Subcutaneous abdominal adipose tissue (tissue), 5 donors: ENCODE measurements around the gene TRAM2.
A peak's percentile ranks its signal among the peaks of the same experiment; 100 is the strongest.

ENCODE experiments used
- H3K27ac ChIP-seq: one replicate; pipeline ENCODE4 v1.7.0; 2013; ENCODE audit warnings: low read depth, mild to moderate bottlenecking, inconsistent platforms, low read length, moderate library complexity
- H3K27me3 ChIP-seq, 5 donors: one replicate each; pipeline ENCODE4 v1.7.0; 2013; ENCODE audit warnings: low read length in 5 of 5, inconsistent platforms in 1 of 5; ENCODE audit not compliant: control insufficient read depth in 5 of 5, insufficient read depth in 4 of 5
- H3K36me3 ChIP-seq, 5 donors: one replicate each; pipeline ENCODE4 v1.7.0; 2013; ENCODE audit warnings: low read length in 5 of 5; ENCODE audit not compliant: control insufficient read depth in 5 of 5, insufficient read depth in 5 of 5
- H3K4me1 ChIP-seq, 5 donors: one replicate each; pipeline ENCODE4 v1.7.0; 2013; ENCODE audit warnings: low read length in 5 of 5, mild to moderate bottlenecking in 3 of 5, moderate library complexity in 1 of 5; ENCODE audit not compliant: control insufficient read depth in 5 of 5, insufficient read depth in 5 of 5
- H3K4me3 ChIP-seq, 5 donors: one replicate each; pipeline ENCODE4 v1.7.0; 2013; ENCODE audit warnings: low read length in 5 of 5, low read depth in 1 of 5
- H3K9ac ChIP-seq, 5 donors: one replicate each; pipeline ENCODE4 v1.7.0; 2013; ENCODE audit warnings: low read length in 5 of 5, mild to moderate bottlenecking in 4 of 5, moderate library complexity in 3 of 5
- H3K9me3 ChIP-seq, 5 donors: one replicate each; pipeline ENCODE4 v1.7.0; 2013; ENCODE audit warnings: low read length in 5 of 5; ENCODE audit not compliant: control insufficient read depth in 5 of 5
- donor health status: healthy.
- donor health status: healthy.
- donor health status: healthy.
- donor health status: healthy.
- donor health status: healthy.

TRAM2 gene

GRCh38 chr6:52524918-52525317 is 51.9 kb downstream of the TRAM2 start:
- H3K4me3 ChIP-seq: no peak overlapping the region
- no peak overlapping the region for H3K9ac ChIP-seq
- H3K36me3 ChIP-seq: no peaks in the 10 kb centered on the region
- H3K27me3 ChIP-seq: no peaks in the 10 kb centered on the region
- no peak overlapping the region for H3K27ac ChIP-seq
- peaks cover 4 to 23% (median 22%) of the 10 kb centered on the region in 5 donors for H3K4me1 ChIP-seq
- H3K9me3 ChIP-seq: no peaks in the 10 kb centered on the region

GRCh38 chr6:52523378-52524142 is 53.3 kb downstream of the TRAM2 start:
- peaks cover 4 to 26% (median 22%) of the 10 kb centered on the region in 5 donors for H3K4me1 ChIP-seq
- no peaks in the 10 kb centered on the region for H3K9me3 ChIP-seq
- no peak overlapping the region for H3K4me3 ChIP-seq
- H3K27me3 ChIP-seq: no peaks in the 10 kb centered on the region
- peak overlapping the region; percentile 69 for H3K27ac ChIP-seq
- peaks cover 0 to 2% (median 0%) of the 10 kb centered on the region in 5 donors for H3K36me3 ChIP-seq
- H3K9ac ChIP-seq: no peak overlapping the region

- peak overlapping the region; percentile 69 for H3K27ac ChIP-seq
- peaks cover 5 to 34% (median 31%) of the 10 kb centered on the region in 5 donors for H3K4me1 ChIP-seq
These were observed 54.2 kb downstream of the TRAM2 start for GRCh38 chr6:52522655-52523054.

GRCh38 chr6:52522151-52522626 is 54.7 kb downstream of the TRAM2 start:
- Histone ChIP-seq H3K27ac (peak overlapping the region; percentile 69), H3K9me3 (no peaks in the 10 kb centered on the region), H3K4me1 (peaks cover 7 to 39% (median 35%) of the 10 kb centered on the region in 5 donors), H3K27me3 (no peaks in the 10 kb centered on the region), H3K4me3 (peak overlapping the region in 1 of 5 donors; percentile 24), H3K9ac (peak overlapping the region in 2 of 5 donors; percentile 26 to 59), H3K36me3 (peaks cover 0 to 2% (median 0%) of the 10 kb centered on the region in 5 donors)

More at GRCh38 chr6:52522655-52523054, 54.2 kb downstream of the TRAM2 start:
- Histone ChIP-seq H3K9me3 (no peaks in the 10 kb centered on the region), H3K27me3 (no peaks in the 10 kb centered on the region), H3K36me3 (peaks cover 0 to 2% (median 0%) of the 10 kb centered on the region in 5 donors), H3K4me3 (no peak overlapping the region), H3K9ac (peak overlapping the region in 3 of 5 donors; percentile 16 to 42 (median 26))

GRCh38 chr6:52519618-52520017 is 57.2 kb downstream of the TRAM2 start:
- Histone ChIP-seq H3K9me3 (no peaks in the 10 kb centered on the region), H3K36me3 (peaks cover 0 to 19% (median 12%) of the 10 kb centered on the region in 5 donors), H3K4me1 (peaks cover 7 to 45% (median 39%) of the 10 kb centered on the region in 5 donors), H3K27ac (no peak overlapping the region), H3K27me3 (no peaks in the 10 kb centered on the region), H3K9ac (no peak overlapping the region), H3K4me3 (no peak overlapping the region)

- Histone ChIP-seq H3K4me1 (peaks cover 7 to 57% (median 51%) of the 10 kb centered on the region in 5 donors), H3K36me3 (peaks cover 0 to 22% (median 17%) of the 10 kb centered on the region in 5 donors), H3K9me3 (no peaks in the 10 kb centered on the region), H3K27me3 (no peaks in the 10 kb centered on the region), H3K27ac (peak overlapping the region; percentile 66), H3K4me3 (peak overlapping the region in 1 of 5 donors; percentile 5), H3K9ac (peak overlapping the region in 2 of 5 donors; percentile 36 to 44)
These were observed 58.4 kb downstream of the TRAM2 start for GRCh38 chr6:52518279-52518945.

GRCh38 chr6:52517502-52518278 is 59.2 kb downstream of the TRAM2 start:
- H3K9me3 ChIP-seq: no peaks in the 10 kb centered on the region

GRCh38 chr6:52516943-52517342 is 59.9 kb downstream of the TRAM2 start:
- no peaks in the 10 kb centered on the region for H3K9me3 ChIP-seq
- peaks cover 0 to 25% (median 17%) of the 10 kb centered on the region in 5 donors for H3K36me3 ChIP-seq
- no peak overlapping the region for H3K27ac ChIP-seq
- H3K27me3 ChIP-seq: no peaks in the 10 kb centered on the region
- H3K9ac ChIP-seq: no peak overlapping the region
- peaks cover 5 to 60% (median 53%) of the 10 kb centered on the region in 5 donors for H3K4me1 ChIP-seq
- no peak overlapping the region for H3K4me3 ChIP-seq

More at GRCh38 chr6:52517502-52518278, 59.2 kb downstream of the TRAM2 start:
- Histone ChIP-seq H3K27me3 (no peaks in the 10 kb centered on the region), H3K4me3 (peak overlapping the region in 2 of 5 donors; percentile 3 to 5), H3K27ac (peak overlapping the region; percentile 66), H3K4me1 (peaks cover 7 to 60% (median 54%) of the 10 kb centered on the region in 5 donors), H3K9ac (peak overlapping the region in 3 of 5 donors; percentile 7 to 44 (median 36)), H3K36me3 (peaks cover 0 to 25% (median 17%) of the 10 kb centered on the region in 5 donors)

GRCh38 chr6:52516269-52516668 is 60.6 kb downstream of the TRAM2 start:
- no peak overlapping the region for H3K9ac ChIP-seq
- no peaks in the 10 kb centered on the region for H3K27me3 ChIP-seq
- no peak overlapping the region for H3K27ac ChIP-seq
- peaks cover 3 to 64% (median 55%) of the 10 kb centered on the region in 5 donors for H3K4me1 ChIP-seq
- no peak overlapping the region for H3K4me3 ChIP-seq
- peaks cover 0 to 26% (median 17%) of the 10 kb centered on the region in 5 donors for H3K36me3 ChIP-seq
- H3K9me3 ChIP-seq: no peaks in the 10 kb centered on the region
